ENCODE data around the gene THBS2.

- TF ChIP-seq CTCF (IDR thresholded peaks at IDR 0.05) (no peak), POLR2A (IDR thresholded peaks at IDR 0.05) (no peak)
These were observed at the start of gene THBS2 for GRCh38 chr6:169253337-169254238.
